B cell (primary cell): Measurements from ENCODE around the gene PKD2L2. TPM values are rescaled to one million over a fixed set of nuclear protein-coding genes. Genes with fewer than 3 reads are reported as not detected.

Experiments
- ATAC-seq: fragments of 200-7000 bp; cut with Tn5 transposase; one replicate; pipeline ENCODE4 v1.10.0; 2021; ENCODE audit warnings: low read depth, mild to moderate bottlenecking, moderate number of reproducible peaks, moderate library complexity
- CTCF ChIA-PET: fragments of 350-600 bp; sonication (Branson Sonifier 250); formaldehyde crosslinking; loops from one replicate; lab custom pipeline; 2021; ENCODE audit warnings: antibody characterized with exemption, inconsistent platforms; lab: Charles Lee
- POLR2A ChIA-PET: fragments of 350-600 bp; sonication (Branson Sonifier 250); formaldehyde crosslinking; loops from one replicate; lab custom pipeline; 2021; ENCODE audit warnings: antibody characterized with exemption; lab: Charles Lee
- DNase-seq: peaks from one replicate; pipeline ENCODE4 v3.0.0; 2013
- H2AFZ ChIP-seq: 2 replicates; pipeline ENCODE4 v1.6.1; 2012; ENCODE audit warnings: mild to moderate bottlenecking, low read depth, low read length; ENCODE audit not compliant: insufficient read depth, poor library complexity, severe bottlenecking
- H3K27ac ChIP-seq, 2 donors: 1 replicate in 1 of 2; 2 replicates in 1 of 2; pipeline ENCODE4 v1.5.1; 2012 to 2013; ENCODE audit warnings: low read length in 2 of 2, mild to moderate bottlenecking in 2 of 2, moderate library complexity in 1 of 2
- H3K27me3 ChIP-seq, 4 experiments: fragments of 200-600 bp in 1 of 4; sonication (generic) in 1 of 4; replicated peaks in 1 of 4; 1 replicate in 2 of 4; 2 replicates in 2 of 4; pipeline versions ENCODE4 v1.6.1 to v1.7.0; 2013 to 2016; ENCODE audit warnings: low read length in 3 of 4, mild to moderate bottlenecking in 2 of 4, mixed read lengths in 1 of 4, moderate library complexity in 1 of 4; ENCODE audit not compliant: insufficient read depth in 4 of 4, control insufficient read depth in 3 of 4; ENCODE audit errors: control extremely low read depth in 1 of 4
- H3K36me3 ChIP-seq, 2 experiments: replicated peaks in 1 of 2; 1 replicate in 1 of 2; 2 replicates in 1 of 2; pipeline versions ENCODE4 v1.6.1 to v1.7.1; 2013; ENCODE audit warnings: low read length in 1 of 2; ENCODE audit not compliant: insufficient read depth in 2 of 2, control insufficient read depth in 1 of 2; ENCODE audit errors: control extremely low read depth in 1 of 2, extremely low read depth in 1 of 2
- H3K4me1 ChIP-seq, 2 donors: fragments of 200-600 bp in 1 of 2; sonication (generic) in 1 of 2; 1 replicate in 1 of 2; 2 replicates in 1 of 2; pipeline versions ENCODE4 v1.5.1 to v1.6.1; 2013 to 2017; ENCODE audit warnings: low read length in 2 of 2; ENCODE audit not compliant: control insufficient read depth in 2 of 2, insufficient read depth in 2 of 2
- H3K4me2 ChIP-seq: replicated peaks from 2 replicates; pipeline ENCODE3; 2012; ENCODE audit warnings: mild to moderate bottlenecking, low read depth, low read length; ENCODE audit not compliant: poor library complexity, severe bottlenecking
- H3K4me3 ChIP-seq, 5 experiments: fragments of 200-600 bp in 1 of 5; sonication (generic) in 1 of 5; 1 replicate in 3 of 5; 2 replicates in 2 of 5; pipeline versions ENCODE4 v1.5.1 to v1.7.0; 2011 to 2016; ENCODE audit warnings: low read length in 4 of 5, mild to moderate bottlenecking in 4 of 5, low read depth in 2 of 5, control low read depth in 1 of 5, moderate library complexity in 1 of 5; ENCODE audit not compliant: insufficient read depth in 1 of 5; ENCODE audit errors: control extremely low read depth in 1 of 5, extremely low read depth in 1 of 5
- H3K79me2 ChIP-seq: fragments of 200-600 bp; sonication (generic); one replicate; pipeline ENCODE4 v1.6.0; 2016; ENCODE audit warnings: low read length; ENCODE audit not compliant: control insufficient read depth, insufficient read depth
- H3K9ac ChIP-seq: fragments of 200-600 bp; sonication (generic); 2 replicates; pipeline ENCODE4 v1.6.1; 2017; ENCODE audit warnings: mild to moderate bottlenecking, low read length, moderate library complexity
- H3K9me3 ChIP-seq, 3 donors: one replicate each; pipeline versions ENCODE4 v1.6.1 to v1.7.1; 2013; ENCODE audit warnings: low read length in 2 of 3; ENCODE audit not compliant: control insufficient read depth in 2 of 3, insufficient read depth in 1 of 3; ENCODE audit errors: control extremely low read depth in 1 of 3
- H4K20me1 ChIP-seq: 2 replicates; pipeline ENCODE4 v1.6.0; 2012; ENCODE audit warnings: mild to moderate bottlenecking, low read length; ENCODE audit not compliant: insufficient read depth, control insufficient read depth, poor library complexity, severe bottlenecking
- H3K27ac Mint-ChIP-seq: one replicate; pipeline ENCODE4 v1.8.0; 2021; ENCODE audit warnings: mixed read lengths
- H3K27me3 Mint-ChIP-seq: one replicate; pipeline ENCODE4 v1.8.0; 2021; ENCODE audit warnings: mixed read lengths
- H3K4me1 Mint-ChIP-seq: one replicate; pipeline ENCODE4 v1.8.0; 2021; ENCODE audit warnings: mixed read lengths
- H3K4me3 Mint-ChIP-seq: one replicate; pipeline ENCODE4 v1.8.0; 2021; ENCODE audit warnings: mixed read lengths
- H3K9me3 Mint-ChIP-seq: one replicate; pipeline ENCODE4 v1.8.0; 2022; ENCODE audit warnings: mixed read lengths; ENCODE audit not compliant: insufficient read depth
- CTCF ChIP-seq: fragments of 200-600 bp; IDR thresholded peaks from one replicate; pipeline ENCODE4 v1.8.0; 2022; ENCODE audit warnings: antibody characterized with exemption, mild to moderate bottlenecking
- EZH2 ChIP-seq: IDR thresholded peaks from 2 replicates; pipeline ENCODE4 v1.6.1; 2012; ENCODE audit warnings: borderline replicate concordance, low read depth, mild to moderate bottlenecking, moderate library complexity, low read length; ENCODE audit not compliant: insufficient read depth, poor library complexity, severe bottlenecking
- WGBS: methylation state at CpG from one replicate; pipeline ENCODE4 v1.1.5; 2013; ENCODE audit warnings: missing lambda C conversion rate; ENCODE audit not compliant: insufficient coverage; 5-methylcytosine and 5-hydroxymethylcytosine counted together
- intact Hi-C: fragments of 100-400 bp; cut with micrococcal nuclease; formaldehyde crosslinking; loops from one replicate; pipeline ENCODE4 v1.10.0; 2022
- polyA plus RNA-seq: library from polyadenylated mRNA; depleted of rRNA; stranded (reverse); fragments of >200 nt; gene quantifications from 2 replicates; pipeline ENCODE4 v1.2.3, GENCODE V29; 2012
- total RNA-seq, 2 donors: library from RNA; stranded (reverse); fragments of 120-200 nt in 1 of 2; gene quantifications; 1 replicate in 1 of 2; 2 replicates in 1 of 2; pipeline versions ENCODE4 v1.2.3 to v1.2.4, GENCODE V29; 2013 to 2022

Gene PKD2L2
- total and polyA plus RNA-seq, 2 donors (not counting 1 experiment from before 2014, with no cell fraction given) = 0.12 to 0.37 TPM

DNA sequence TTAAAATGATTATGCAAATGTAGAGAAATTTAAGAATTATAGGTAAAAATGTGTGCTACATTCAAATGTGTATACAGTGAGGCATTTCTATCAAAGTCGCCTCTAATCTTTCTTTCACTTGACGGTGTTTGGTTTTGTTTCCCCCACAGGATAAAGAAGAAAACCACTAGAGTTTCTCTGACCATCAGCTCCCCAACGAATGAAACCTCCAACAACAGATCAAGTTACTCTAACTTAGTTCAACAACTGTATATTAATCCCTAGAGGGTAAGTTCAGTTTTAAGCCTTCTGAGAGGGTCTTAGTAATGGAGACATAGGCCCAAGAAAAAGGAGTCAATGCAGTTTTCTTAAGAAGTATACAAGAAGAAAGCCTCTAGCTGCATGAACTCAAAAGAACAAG lies 33.1 kb upstream of the PKD2L2 start:
- H3K9ac ChIP-seq = no peak overlapping the region
- H3K4me2 ChIP-seq = no peak overlapping the region
- ATAC-seq (no peak), DNase-seq (no peak)
- CTCF ChIA-PET = no interaction called here
- Mint-ChIP-seq H3K27me3 (no peaks in the 10 kb centered on the region), H3K9me3 (peaks cover 4% of the 10 kb centered on the region), H3K4me1 (peaks cover 21% of the 10 kb centered on the region), H3K4me3 (no peak overlapping the region), H3K27ac (no peak overlapping the region)
- TF ChIP-seq EZH2 (no peak), CTCF (no peak)
- H3K4me3 ChIP-seq = no peak overlapping the region
- intact Hi-C loops = no loop called here
- no peaks in the 10 kb centered on the region for H3K79me2 ChIP-seq
- H3K9me3 ChIP-seq = no peaks in the 10 kb centered on the region
- no peaks in the 10 kb centered on the region for H3K27me3 ChIP-seq
- no peaks in the 10 kb centered on the region for H4K20me1 ChIP-seq
- no peak overlapping the region for H3K27ac ChIP-seq
- H3K4me1 ChIP-seq = peaks cover 17 to 18% of the 10 kb centered on the region in 2 donors
- no peak overlapping the region for H2AFZ ChIP-seq
- no CpG with 5 or more reads among the region's 3 CpGs for WGBS
- POLR2A ChIA-PET = no interaction called here
- no peaks in the 10 kb centered on the region for H3K36me3 ChIP-seq

GRCh38 chr5:137856916-137857862 lies 32.1 kb upstream of the PKD2L2 start:
- Histone ChIP-seq H3K4me2 (peak overlapping the region; percentile 54), H3K27me3 (no peaks in the 10 kb centered on the region), H3K9me3 (no peaks in the 10 kb centered on the region), H3K4me3 (no peak overlapping the region), H3K27ac (no peak overlapping the region), H3K4me1 (peaks cover 18 to 20% of the 10 kb centered on the region in 2 donors), H3K36me3 (no peaks in the 10 kb centered on the region), H2AFZ (peak overlapping the region; percentile 1), H4K20me1 (no peaks in the 10 kb centered on the region), H3K9ac (no peak overlapping the region), H3K79me2 (no peaks in the 10 kb centered on the region)
- no peak for ATAC-seq
- CTCF ChIA-PET = interaction anchor here (1.0 kb wide), 1 partner anchor 79 kb away, joined by 3 read pairs; no protein-coding TSS in a partner anchor
- H3K9me3 Mint-ChIP-seq = peaks cover 4% of the 10 kb centered on the region
- no peak for DNase-seq
- intact Hi-C loops = no loop called here
- no peak overlapping the region for H3K27ac Mint-ChIP-seq
- H3K27me3 Mint-ChIP-seq = no peaks in the 10 kb centered on the region
- 92% methylated on average over 2 of the region's 5 CpGs for WGBS
- POLR2A ChIA-PET = no interaction called here
- no peak overlapping the region for H3K4me3 Mint-ChIP-seq
- H3K4me1 Mint-ChIP-seq = peaks cover 24% of the 10 kb centered on the region
- TF ChIP-seq EZH2 = no peak
- TF ChIP-seq CTCF = no peak
